K562 (cell line): Measurements from ENCODE around the gene POT1. TPM values are rescaled to one million over a fixed set of nuclear protein-coding genes. Genes with fewer than 3 reads are reported as not detected.

Source experiments
- ATAC-seq: fragments of 200-7000 bp; cut with Tn5 transposase; 3 replicates; pipeline ENCODE4 v1.9.1; 2020; ENCODE audit warnings: moderate library complexity
- BruUV-seq: library from RNA; stranded (reverse); fragments of 400-500 nt; replicated peaks from 2 replicates; lab custom pipeline; 2021; lab: Mats Ljungman, UMichigan
- CTCF ChIA-PET: fragments of 300-600 bp; formaldehyde crosslinking; extraction: SDS; loops from one replicate; lab custom pipeline; 2021; ENCODE audit warnings: low intra/inter-chr PET ratio; lab: Yijun Ruan, JAX
- POLR2A ChIA-PET: fragments of 300-600, 350-650 bp; sonication (Branson Sonifier 250); formaldehyde crosslinking; extraction: SDS; loops from one replicate; lab custom pipeline; 2021; ENCODE audit warnings: antibody characterized with exemption, inconsistent platforms; lab: Yijun Ruan, JAX
- DNase-seq, 4 experiments: peaks; one replicate each; pipeline versions ENCODE4 v3.0.0 to v3.0.0-alpha.2; 2011 to 2018; ENCODE audit warnings: low spot score in 3 of 4, mixed read lengths in 3 of 4; ENCODE audit errors: extremely low read depth in 1 of 4
- FAIRE-seq: peaks from 2 replicates; lab custom pipeline; 2011; peaks lifted over from hg19 to GRCh38; lab: Jason Lieb, UNC
- H2AFZ ChIP-seq: 2 replicates; pipeline ENCODE4 v1.6.0; 2011; ENCODE audit warnings: low read depth, low read length, control low read depth, inconsistent platforms
- H3K27ac ChIP-seq: fragments of 200-600 bp; 3 replicates; pipeline ENCODE4 v1.8.0; 2011; ENCODE audit warnings: low read depth, mild to moderate bottlenecking, control low read depth, inconsistent platforms, low read length, moderate library complexity, mixed read lengths; ENCODE audit errors: extremely low read depth
- H3K27me3 ChIP-seq, 2 experiments: fragments of 300-600 bp in 1 of 2; 2 replicates in 1 of 2; 3 replicates in 1 of 2; pipeline versions ENCODE4 v1.6.0 to v1.8.0; 2011; ENCODE audit warnings: inconsistent platforms in 2 of 2, low read length in 2 of 2, mild to moderate bottlenecking in 1 of 2, mixed read lengths in 1 of 2, moderate library complexity in 1 of 2; ENCODE audit not compliant: control insufficient read depth in 2 of 2, insufficient read depth in 2 of 2
- H3K36me3 ChIP-seq: fragments of 300-600 bp; 3 replicates; pipeline ENCODE4 v1.8.0; 2011; ENCODE audit warnings: mild to moderate bottlenecking, low read length, inconsistent platforms; ENCODE audit not compliant: control insufficient read depth, insufficient read depth
- H3K4me1 ChIP-seq, 2 experiments: fragments of 200-600 bp in 1 of 2; replicated peaks in 1 of 2; 2 replicates in 1 of 2; 3 replicates in 1 of 2; pipeline versions ENCODE4 v1.5.1 to v1.8.0; 2011; ENCODE audit warnings: inconsistent platforms in 2 of 2, low read length in 2 of 2, mild to moderate bottlenecking in 1 of 2, mixed read lengths in 1 of 2, moderate library complexity in 1 of 2; ENCODE audit not compliant: control insufficient read depth in 2 of 2, insufficient read depth in 2 of 2
- H3K4me2 ChIP-seq: 2 replicates; pipeline ENCODE4 v1.6.1; 2011; ENCODE audit warnings: low read length, control low read depth, inconsistent platforms, mixed read lengths; ENCODE audit not compliant: insufficient read depth
- H3K4me3 ChIP-seq: fragments of 200-600 bp; sonication (generic), shearing (Covaris generic); 2 replicates; pipeline ENCODE4 v1.5.1; 2016; ENCODE audit warnings: control low read depth, inconsistent platforms
- H3K79me2 ChIP-seq: fragments of 200-600 bp; 3 replicates; pipeline ENCODE4 v1.8.0; 2011; ENCODE audit warnings: low read length, inconsistent platforms; ENCODE audit not compliant: control insufficient read depth, insufficient read depth
- H3K9ac ChIP-seq, 2 experiments: 2 replicates each; pipeline versions ENCODE4 v1.6.0 to v1.6.1; 2011; ENCODE audit warnings: low read depth in 2 of 2, low read length in 2 of 2, control low read depth in 1 of 2, inconsistent platforms in 1 of 2, mild to moderate bottlenecking in 1 of 2, mixed read lengths in 1 of 2; ENCODE audit not compliant: insufficient read depth in 1 of 2
- H3K9me1 ChIP-seq: one replicate; pipeline ENCODE4 v1.6.0; 2011; ENCODE audit warnings: inconsistent platforms, mild to moderate bottlenecking, low read length, moderate library complexity; ENCODE audit not compliant: control insufficient read depth, insufficient read depth
- H3K9me3 ChIP-seq: replicated peaks from 2 replicates; pipeline ENCODE4 v1.5.1; 2011; ENCODE audit warnings: low read depth, low read length, inconsistent platforms; ENCODE audit not compliant: control insufficient read depth, insufficient read depth
- H4K20me1 ChIP-seq: replicated peaks from 2 replicates; pipeline ENCODE4 v1.6.1; 2011; ENCODE audit warnings: low read length, inconsistent platforms, mixed read lengths; ENCODE audit not compliant: control insufficient read depth, insufficient read depth
- HSF4 ChIP-seq: fragments of 250-450 bp; sonication (Bioruptor Pico); IDR thresholded peaks from 2 replicates; pipeline ENCODE4 v2.1.2; 2022; ENCODE audit warnings: mild to moderate bottlenecking, moderate library complexity, borderline replicate concordance
- NFE2 ChIP-seq: IDR thresholded peaks from 2 replicates; pipeline ENCODE4 v1.6.1; 2014; ENCODE audit warnings: antibody characterized with exemption, low read depth
- NUFIP1 ChIP-seq: fragments of 450-650 bp; IDR thresholded peaks from 2 replicates; pipeline ENCODE4 v1.6.1; 2018; ENCODE audit not compliant: partially characterized antibody
- TCF7 ChIP-seq: sonication (generic); IDR thresholded peaks from 2 replicates; pipeline ENCODE4 v1.6.1; 2016; ENCODE audit warnings: antibody characterized with exemption, borderline replicate concordance
- ZFP36 ChIP-seq: fragments of 150-350 bp; IDR thresholded peaks from 2 replicates; pipeline ENCODE4 v1.6.1; 2018; ENCODE audit warnings: low read length, low read depth; ENCODE audit not compliant: partially characterized antibody
- WGBS: fragments of 100-300 bp; shearing (Covaris generic); methylation state at CpG from one replicate; pipeline ENCODE4 v1.1.6; 2016; ENCODE audit warnings: low coverage, mixed read lengths; ENCODE audit not compliant: insufficient coverage; ENCODE audit errors: missing lambda C conversion rate; 5-methylcytosine and 5-hydroxymethylcytosine counted together
- in situ Hi-C: fragments of 300-500 bp; cut with MboI; formaldehyde crosslinking; loops from 4 replicates; pipeline ENCODE4 v1.15.0; 2018; ENCODE audit warnings: inconsistent platforms, mixed read lengths
- intact Hi-C: fragments of 100-400 bp; cut with micrococcal nuclease; formaldehyde crosslinking; loops from 2 replicates; pipeline ENCODE4 v1.14.2; 2022
- polyA plus RNA-seq, 8 experiments: library from polyadenylated mRNA; depleted of rRNA in 4 of 8; stranded (reverse) in 5 of 8; unstranded in 3 of 8; fragments of >200 nt; fragmentation: Nextera tagmentation in 2 of 8; fragmentation: Illumina TruSeq in 1 of 8; extraction: Ambion mirVana in 2 of 8; extraction: Trizol in 1 of 8; gene quantifications; 2 replicates each; pipeline versions ENCODE4 v1.2.1 to v1.2.3, GENCODE V29; 2011 to 2014; ENCODE audit warnings: inconsistent platforms in 1 of 8, missing spikeins in 1 of 8
- total RNA-seq, 7 experiments: library from RNA; depleted of rRNA in 6 of 7; stranded (reverse); fragments of >200 nt in 6 of 7; fragmentation: Illumina TruSeq in 2 of 7; extraction: Trizol in 2 of 7; gene quantifications; 2 replicates each; pipeline versions ENCODE4 v1.2.1 to v1.2.3, GENCODE V29; 2011 to 2021; ENCODE audit warnings: low replicate concordance in 1 of 7
- TF ChIP-seq, protein P1 (sequence below): fragments of 250-450 bp; sonication (Bioruptor Pico); IDR thresholded peaks from 2 replicates; pipeline ENCODE4 v1.5.0; 2021
- TF ChIP-seq, protein P2 (sequence below), 2 experiments: fragments of 450-650 bp; IDR thresholded peaks; 2 replicates each; pipeline ENCODE4 v1.6.1; 2018; ENCODE audit warnings: mild to moderate bottlenecking in 2 of 2, low read depth in 1 of 2; ENCODE audit not compliant: partially characterized antibody in 2 of 2

POT1 gene
- total and polyA plus RNA-seq, 9 of the 15 experiments (the other 6 are each of a cell fraction or from before 2014, with no cell fraction given), result 37.9 to 140 (median 63.6) TPM

DNA sequence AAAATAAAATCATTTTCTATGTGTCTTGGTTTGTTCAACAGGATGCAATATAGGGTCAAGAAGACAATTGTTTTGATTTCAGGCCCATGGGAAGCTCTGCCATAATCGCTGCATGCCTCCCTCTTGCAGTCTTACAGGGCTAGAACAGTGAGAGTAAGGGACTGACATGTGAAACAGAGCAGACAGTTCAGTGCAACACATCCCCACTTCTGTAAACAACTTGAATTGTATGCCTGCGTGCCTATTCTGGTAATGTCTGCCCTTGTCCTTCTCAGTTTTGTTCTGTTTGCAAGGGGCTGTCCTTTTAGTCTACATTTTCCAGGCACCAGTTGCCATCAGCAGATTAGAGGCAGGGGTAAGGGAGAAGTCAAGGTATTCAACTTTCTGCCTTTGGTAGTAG is 129.2 kb downstream of the POT1 start:
- CTCF ChIA-PET, result no interaction called here
- H3K9me1 ChIP-seq, result no peaks in the 10 kb centered on the region
- no peak for FAIRE-seq
- H3K4me2 ChIP-seq, result no peak overlapping the region
- no peak for DNase-seq
- TF ChIP-seq, protein P1, sequence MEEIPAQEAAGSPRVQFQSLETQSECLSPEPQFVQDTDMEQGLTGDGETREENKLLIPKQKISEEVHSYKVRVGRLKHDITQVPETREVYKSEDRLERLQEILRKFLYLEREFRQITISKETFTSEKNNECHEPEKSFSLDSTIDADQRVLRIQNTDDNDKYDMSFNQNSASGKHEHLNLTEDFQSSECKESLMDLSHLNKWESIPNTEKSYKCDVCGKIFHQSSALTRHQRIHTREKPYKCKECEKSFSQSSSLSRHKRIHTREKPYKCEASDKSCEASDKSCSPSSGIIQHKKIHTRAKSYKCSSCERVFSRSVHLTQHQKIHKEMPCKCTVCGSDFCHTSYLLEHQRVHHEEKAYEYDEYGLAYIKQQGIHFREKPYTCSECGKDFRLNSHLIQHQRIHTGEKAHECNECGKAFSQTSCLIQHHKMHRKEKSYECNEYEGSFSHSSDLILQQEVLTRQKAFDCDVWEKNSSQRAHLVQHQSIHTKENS (CRISPR knock-in tag), result no peak
- TF ChIP-seq NUFIP1 (no peak), NFE2 (no peak)
- WGBS, result 0% methylated on average over 2 of the region's 2 CpGs
- H3K9me3 ChIP-seq, result no peaks in the 10 kb centered on the region
- H3K9ac ChIP-seq, result no peak overlapping the region
- peak; percentile 41; the same call in 1 of the 3 replicates for ATAC-seq
- intact Hi-C loops (no loop called here), in situ Hi-C loops (no loop called here)
- H3K27ac ChIP-seq, result no peak overlapping the region
- H3K4me1 ChIP-seq, result no peaks in the 10 kb centered on the region
- 0 out of 5 replicates have a peak, but pooled peaks cover 0 to 3% of the 10 kb centered on the region in 2 experiments for H3K27me3 ChIP-seq
- no peaks in the 10 kb centered on the region for H3K79me2 ChIP-seq
- POLR2A ChIA-PET, result interaction anchor here (0.6 kb wide), 1 partner anchor 1280 kb away, joined by 3 read pairs; no protein-coding TSS in a partner anchor
- no peak overlapping the region for H2AFZ ChIP-seq
- no TSS peak for BruUV-seq
- H3K4me3 ChIP-seq, result no peak overlapping the region
- no peaks in the 10 kb centered on the region for H4K20me1 ChIP-seq
- no peaks in the 10 kb centered on the region for H3K36me3 ChIP-seq

- WGBS, result 2% methylated on average over 6 of the region's 6 CpGs
- no peaks in the 10 kb centered on the region for H4K20me1 ChIP-seq
- H3K27me3 ChIP-seq, result 0 out of 5 replicates have a peak, but pooled peaks cover 0 to 3% of the 10 kb centered on the region in 2 experiments
- ATAC-seq (no peak), FAIRE-seq (no peak), DNase-seq (no peak)
- H3K36me3 ChIP-seq, result no peaks in the 10 kb centered on the region
- H3K9me1 ChIP-seq, result no peaks in the 10 kb centered on the region
- H3K27ac ChIP-seq, result no peak overlapping the region
- no peaks in the 10 kb centered on the region for H3K9me3 ChIP-seq
- no peak overlapping the region for H2AFZ ChIP-seq
- intact Hi-C loops, result no loop called here
- POLR2A ChIA-PET, result interaction anchor here (0.6 kb wide), 1 partner anchor 698 kb away, joined by 3 read pairs; no protein-coding TSS in a partner anchor
- H3K9ac ChIP-seq, result no peak overlapping the region
- in situ Hi-C loops, result no loop called here
- no peak overlapping the region for H3K4me3 ChIP-seq
- H3K79me2 ChIP-seq, result no peaks in the 10 kb centered on the region
- CTCF ChIA-PET, result no interaction called here
- no peak overlapping the region for H3K4me2 ChIP-seq
- H3K4me1 ChIP-seq, result no peaks in the 10 kb centered on the region
- no TSS peak for BruUV-seq
- no peak for TF ChIP-seq ZFP36
- no peak for TF ChIP-seq TCF7
- no peak for TF ChIP-seq HSF4
- TF ChIP-seq, protein P2, sequence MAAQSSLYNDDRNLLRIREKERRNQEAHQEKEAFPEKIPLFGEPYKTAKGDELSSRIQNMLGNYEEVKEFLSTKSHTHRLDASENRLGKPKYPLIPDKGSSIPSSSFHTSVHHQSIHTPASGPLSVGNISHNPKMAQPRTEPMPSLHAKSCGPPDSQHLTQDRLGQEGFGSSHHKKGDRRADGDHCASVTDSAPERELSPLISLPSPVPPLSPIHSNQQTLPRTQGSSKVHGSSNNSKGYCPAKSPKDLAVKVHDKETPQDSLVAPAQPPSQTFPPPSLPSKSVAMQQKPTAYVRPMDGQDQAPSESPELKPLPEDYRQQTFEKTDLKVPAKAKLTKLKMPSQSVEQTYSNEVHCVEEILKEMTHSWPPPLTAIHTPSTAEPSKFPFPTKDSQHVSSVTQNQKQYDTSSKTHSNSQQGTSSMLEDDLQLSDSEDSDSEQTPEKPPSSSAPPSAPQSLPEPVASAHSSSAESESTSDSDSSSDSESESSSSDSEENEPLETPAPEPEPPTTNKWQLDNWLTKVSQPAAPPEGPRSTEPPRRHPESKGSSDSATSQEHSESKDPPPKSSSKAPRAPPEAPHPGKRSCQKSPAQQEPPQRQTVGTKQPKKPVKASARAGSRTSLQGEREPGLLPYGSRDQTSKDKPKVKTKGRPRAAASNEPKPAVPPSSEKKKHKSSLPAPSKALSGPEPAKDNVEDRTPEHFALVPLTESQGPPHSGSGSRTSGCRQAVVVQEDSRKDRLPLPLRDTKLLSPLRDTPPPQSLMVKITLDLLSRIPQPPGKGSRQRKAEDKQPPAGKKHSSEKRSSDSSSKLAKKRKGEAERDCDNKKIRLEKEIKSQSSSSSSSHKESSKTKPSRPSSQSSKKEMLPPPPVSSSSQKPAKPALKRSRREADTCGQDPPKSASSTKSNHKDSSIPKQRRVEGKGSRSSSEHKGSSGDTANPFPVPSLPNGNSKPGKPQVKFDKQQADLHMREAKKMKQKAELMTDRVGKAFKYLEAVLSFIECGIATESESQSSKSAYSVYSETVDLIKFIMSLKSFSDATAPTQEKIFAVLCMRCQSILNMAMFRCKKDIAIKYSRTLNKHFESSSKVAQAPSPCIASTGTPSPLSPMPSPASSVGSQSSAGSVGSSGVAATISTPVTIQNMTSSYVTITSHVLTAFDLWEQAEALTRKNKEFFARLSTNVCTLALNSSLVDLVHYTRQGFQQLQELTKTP (IDR thresholded peaks at IDR 0.05; ENCODE audit: low read depth in 1 of 2, partially characterized antibody in 2 of 2), result no peak
Measured at GRCh38 chr7:124799448-124799847, 130.2 kb downstream of the POT1 start.
